ENCODE results near the gene SHB.

Gene SHB

GRCh38 chr9:37946971-37947370 is 122.1 kb downstream of the SHB start:
- DNase-seq = no peak

- DNase-seq = no peak
Observed at GRCh38 chr9:37946041-37946440, 123.0 kb downstream of the SHB start.

- DNase-seq = no peak
Observed at GRCh38 chr9:37944671-37945481, 124.2 kb downstream of the SHB start.

GRCh38 chr9:37944266-37944650 is 124.8 kb downstream of the SHB start:
- DNase-seq = no peak

GRCh38 chr9:37943345-37944265 is 125.4 kb downstream of the SHB start:
- DNase-seq = no peak

GRCh38 chr9:37942621-37943344 is 126.2 kb downstream of the SHB start:
- DNase-seq = no peak

- DNase-seq = no peak
Observed at GRCh38 chr9:37941253-37941652, 127.8 kb downstream of the SHB start.

GRCh38 chr9:37939575-37940095 is 129.4 kb downstream of the SHB start:
- no peak for DNase-seq

GRCh38 chr9:37938121-37938891 is 130.7 kb downstream of the SHB start:
- no peak for DNase-seq

GRCh38 chr9:37937366-37937765 is 131.7 kb downstream of the SHB start:
- no peak for DNase-seq

GRCh38 chr9:37936965-37937364 is 132.1 kb downstream of the SHB start:
- no peak for DNase-seq

GRCh38 chr9:37936376-37936775 is 132.7 kb downstream of the SHB start:
- DNase-seq = no peak

- no peak for DNase-seq
Observed at GRCh38 chr9:37935096-37935495, 133.9 kb downstream of the SHB start.

GRCh38 chr9:37931592-37931991 is 137.4 kb downstream of the SHB start:
- DNase-seq = no peak

- no peak for DNase-seq
Observed at GRCh38 chr9:37929441-37929895, 139.6 kb downstream of the SHB start.

GRCh38 chr9:37928552-37929430 is 140.2 kb downstream of the SHB start:
- no peak for DNase-seq

- DNase-seq = no peak
Observed at GRCh38 chr9:37927601-37928551, 141.2 kb downstream of the SHB start.

- no peak for DNase-seq
Observed at GRCh38 chr9:37927132-37927531, 141.9 kb downstream of the SHB start.

GRCh38 chr9:37926737-37927118 is 142.3 kb downstream of the SHB start:
- DNase-seq = no peak

Measured in activated CD4-positive, alpha-beta T cell treated with anti-CD3 and anti-CD28 coated beads for 1 hour (primary cell).